ENCODE results near the gene CDH13.

- TF ChIP-seq CTCF (conservative IDR thresholded peaks at IDR 0.05 in 1 of 2, IDR thresholded peaks at IDR 0.05 in 1 of 2; ENCODE audit: low read depth in 1 of 2, low read length in 2 of 2) (no peak), EZH2 (IDR thresholded peaks at IDR 0.05; ENCODE audit: low read length, missing control alignments) (no peak)
These were observed 847.3 kb downstream of the CDH13 start for GRCh38 chr16:83473926-83474650.

Measured in fibroblast of lung (primary cell).